B cell (primary cell): ENCODE data around the gene EPM2A. TPM values are rescaled to one million over a fixed set of nuclear protein-coding genes. Genes with fewer than 3 reads are reported as not detected.

ENCODE experiments used
- ATAC-seq: fragments of 200-7000 bp; cut with Tn5 transposase; one replicate; pipeline ENCODE4 v1.10.0; 2021; ENCODE audit warnings: low read depth, mild to moderate bottlenecking, moderate number of reproducible peaks, moderate library complexity
- CTCF ChIA-PET: fragments of 350-600 bp; sonication (Branson Sonifier 250); formaldehyde crosslinking; loops from one replicate; lab custom pipeline; 2021; ENCODE audit warnings: antibody characterized with exemption, inconsistent platforms; lab: Charles Lee
- POLR2A ChIA-PET: fragments of 350-600 bp; sonication (Branson Sonifier 250); formaldehyde crosslinking; loops from one replicate; lab custom pipeline; 2021; ENCODE audit warnings: antibody characterized with exemption; lab: Charles Lee
- DNase-seq: peaks from one replicate; pipeline ENCODE4 v3.0.0; 2013
- H2AFZ ChIP-seq: 2 replicates; pipeline ENCODE4 v1.6.1; 2012; ENCODE audit warnings: mild to moderate bottlenecking, low read depth, low read length; ENCODE audit not compliant: insufficient read depth, poor library complexity, severe bottlenecking
- H3K27ac ChIP-seq, 2 donors: 1 replicate in 1 of 2; 2 replicates in 1 of 2; pipeline ENCODE4 v1.5.1; 2012 to 2013; ENCODE audit warnings: low read length in 2 of 2, mild to moderate bottlenecking in 2 of 2, moderate library complexity in 1 of 2
- H3K27me3 ChIP-seq, 4 experiments: fragments of 200-600 bp in 1 of 4; sonication (generic) in 1 of 4; replicated peaks in 1 of 4; 1 replicate in 2 of 4; 2 replicates in 2 of 4; pipeline versions ENCODE4 v1.6.1 to v1.7.0; 2013 to 2016; ENCODE audit warnings: low read length in 3 of 4, mild to moderate bottlenecking in 2 of 4, mixed read lengths in 1 of 4, moderate library complexity in 1 of 4; ENCODE audit not compliant: insufficient read depth in 4 of 4, control insufficient read depth in 3 of 4; ENCODE audit errors: control extremely low read depth in 1 of 4
- H3K36me3 ChIP-seq, 2 experiments: replicated peaks in 1 of 2; 1 replicate in 1 of 2; 2 replicates in 1 of 2; pipeline versions ENCODE4 v1.6.1 to v1.7.1; 2013; ENCODE audit warnings: low read length in 1 of 2; ENCODE audit not compliant: insufficient read depth in 2 of 2, control insufficient read depth in 1 of 2; ENCODE audit errors: control extremely low read depth in 1 of 2, extremely low read depth in 1 of 2
- H3K4me1 ChIP-seq, 2 donors: fragments of 200-600 bp in 1 of 2; sonication (generic) in 1 of 2; 1 replicate in 1 of 2; 2 replicates in 1 of 2; pipeline versions ENCODE4 v1.5.1 to v1.6.1; 2013 to 2017; ENCODE audit warnings: low read length in 2 of 2; ENCODE audit not compliant: control insufficient read depth in 2 of 2, insufficient read depth in 2 of 2
- H3K4me2 ChIP-seq: replicated peaks from 2 replicates; pipeline ENCODE3; 2012; ENCODE audit warnings: mild to moderate bottlenecking, low read depth, low read length; ENCODE audit not compliant: poor library complexity, severe bottlenecking
- H3K4me3 ChIP-seq, 5 experiments: fragments of 200-600 bp in 1 of 5; sonication (generic) in 1 of 5; 1 replicate in 3 of 5; 2 replicates in 2 of 5; pipeline versions ENCODE4 v1.5.1 to v1.7.0; 2011 to 2016; ENCODE audit warnings: low read length in 4 of 5, mild to moderate bottlenecking in 4 of 5, low read depth in 2 of 5, control low read depth in 1 of 5, moderate library complexity in 1 of 5; ENCODE audit not compliant: insufficient read depth in 1 of 5; ENCODE audit errors: control extremely low read depth in 1 of 5, extremely low read depth in 1 of 5
- H3K79me2 ChIP-seq: fragments of 200-600 bp; sonication (generic); one replicate; pipeline ENCODE4 v1.6.0; 2016; ENCODE audit warnings: low read length; ENCODE audit not compliant: control insufficient read depth, insufficient read depth
- H3K9ac ChIP-seq: fragments of 200-600 bp; sonication (generic); 2 replicates; pipeline ENCODE4 v1.6.1; 2017; ENCODE audit warnings: mild to moderate bottlenecking, low read length, moderate library complexity
- H3K9me3 ChIP-seq, 3 donors: one replicate each; pipeline versions ENCODE4 v1.6.1 to v1.7.1; 2013; ENCODE audit warnings: low read length in 2 of 3; ENCODE audit not compliant: control insufficient read depth in 2 of 3, insufficient read depth in 1 of 3; ENCODE audit errors: control extremely low read depth in 1 of 3
- H4K20me1 ChIP-seq: 2 replicates; pipeline ENCODE4 v1.6.0; 2012; ENCODE audit warnings: mild to moderate bottlenecking, low read length; ENCODE audit not compliant: insufficient read depth, control insufficient read depth, poor library complexity, severe bottlenecking
- H3K27ac Mint-ChIP-seq: one replicate; pipeline ENCODE4 v1.8.0; 2021; ENCODE audit warnings: mixed read lengths
- H3K27me3 Mint-ChIP-seq: one replicate; pipeline ENCODE4 v1.8.0; 2021; ENCODE audit warnings: mixed read lengths
- H3K4me1 Mint-ChIP-seq: one replicate; pipeline ENCODE4 v1.8.0; 2021; ENCODE audit warnings: mixed read lengths
- H3K4me3 Mint-ChIP-seq: one replicate; pipeline ENCODE4 v1.8.0; 2021; ENCODE audit warnings: mixed read lengths
- H3K9me3 Mint-ChIP-seq: one replicate; pipeline ENCODE4 v1.8.0; 2022; ENCODE audit warnings: mixed read lengths; ENCODE audit not compliant: insufficient read depth
- CTCF ChIP-seq: fragments of 200-600 bp; IDR thresholded peaks from one replicate; pipeline ENCODE4 v1.8.0; 2022; ENCODE audit warnings: antibody characterized with exemption, mild to moderate bottlenecking
- EZH2 ChIP-seq: IDR thresholded peaks from 2 replicates; pipeline ENCODE4 v1.6.1; 2012; ENCODE audit warnings: borderline replicate concordance, low read depth, mild to moderate bottlenecking, moderate library complexity, low read length; ENCODE audit not compliant: insufficient read depth, poor library complexity, severe bottlenecking
- WGBS: methylation state at CpG from one replicate; pipeline ENCODE4 v1.1.5; 2013; ENCODE audit warnings: missing lambda C conversion rate; ENCODE audit not compliant: insufficient coverage; 5-methylcytosine and 5-hydroxymethylcytosine counted together
- intact Hi-C: fragments of 100-400 bp; cut with micrococcal nuclease; formaldehyde crosslinking; loops from one replicate; pipeline ENCODE4 v1.10.0; 2022
- polyA plus RNA-seq: library from polyadenylated mRNA; depleted of rRNA; stranded (reverse); fragments of >200 nt; gene quantifications from 2 replicates; pipeline ENCODE4 v1.2.3, GENCODE V29; 2012
- total RNA-seq, 2 donors: library from RNA; stranded (reverse); fragments of 120-200 nt in 1 of 2; gene quantifications; 1 replicate in 1 of 2; 2 replicates in 1 of 2; pipeline versions ENCODE4 v1.2.3 to v1.2.4, GENCODE V29; 2013 to 2022

EPM2A gene
- total and polyA plus RNA-seq, 2 donors (not counting 1 experiment from before 2014, with no cell fraction given), result 6.2 to 17.0 TPM

- Histone ChIP-seq H3K4me3 (no peak overlapping the region), H4K20me1 (no peaks in the 10 kb centered on the region), H3K9me3 (peaks cover 0 to 15% (median 9%) of the 10 kb centered on the region in 3 donors), H3K4me2 (peak overlapping the region; percentile 89), H3K36me3 (no peaks in the 10 kb centered on the region), H2AFZ (no peak overlapping the region), H3K79me2 (no peaks in the 10 kb centered on the region), H3K27ac (no peak overlapping the region), H3K4me1 (peaks cover 14 to 31% of the 10 kb centered on the region in 2 donors), H3K9ac (no peak overlapping the region), H3K27me3 (no peaks in the 10 kb centered on the region)
- ChIA-PET CTCF (interaction anchor here (1.5 kb wide), 1 partner anchor 81 kb away, joined by 4 read pairs; the partner anchor contains the start of gene FBXO30), POLR2A (interaction anchor here (2.6 kb wide), 1 partner anchor 231 kb away, joined by 14 read pairs; the partner anchor contains the start of gene SHPRH)
- intact Hi-C loops, result loop anchor here (2.0 kb wide), 1 partner anchor 131 kb away; no protein-coding TSS in a partner anchor
- Mint-ChIP-seq H3K4me1 (peaks cover 35% of the 10 kb centered on the region), H3K4me3 (peak overlapping the region; percentile 62), H3K9me3 (peaks cover 3% of the 10 kb centered on the region), H3K27ac (peak overlapping the region; percentile 41), H3K27me3 (no peaks in the 10 kb centered on the region)
- DNase-seq (no peak), ATAC-seq (no peak)
- TF ChIP-seq CTCF (no peak), EZH2 (no peak)
- WGBS, result no CpG with 5 or more reads among the region's 4 CpGs
Measured at GRCh38 chr6:145733810-145734209, 1.5 kb downstream of the EPM2A start.

- Histone ChIP-seq H3K27ac (no peak overlapping the region), H4K20me1 (no peaks in the 10 kb centered on the region), H3K27me3 (no peaks in the 10 kb centered on the region), H3K36me3 (no peaks in the 10 kb centered on the region), H3K4me3 (no peak overlapping the region), H3K9me3 (peaks cover 0 to 21% (median 12%) of the 10 kb centered on the region in 3 donors), H3K79me2 (no peaks in the 10 kb centered on the region), H3K9ac (no peak overlapping the region), H2AFZ (no peak overlapping the region), H3K4me2 (no peak overlapping the region), H3K4me1 (peaks cover 14 to 31% of the 10 kb centered on the region in 2 donors)
- ATAC-seq, result no peak
- no peak overlapping the region for H3K4me3 Mint-ChIP-seq
- H3K27me3 Mint-ChIP-seq, result no peaks in the 10 kb centered on the region
- ChIA-PET POLR2A (no interaction called here), CTCF (interaction anchor here (0.8 to 1.5 kb wide), 2 partner anchors 11 to 82 kb away, joined by 3 to 4 read pairs; partner anchors contain the start of gene FBXO30)
- intact Hi-C loops, result no loop called here
- TF ChIP-seq EZH2, result no peak
- TF ChIP-seq CTCF, result peak; percentile 23
- H3K9me3 Mint-ChIP-seq, result peaks cover 5% of the 10 kb centered on the region
- no CpG with 5 or more reads among the region's 1 CpG for WGBS
- no peak for DNase-seq
- peaks cover 37% of the 10 kb centered on the region for H3K4me1 Mint-ChIP-seq
- H3K27ac Mint-ChIP-seq, result no peak overlapping the region
Measured at GRCh38 chr6:145733207-145733606, 2.1 kb downstream of the EPM2A start.
